HG02798 (cell line): ENCODE data around the gene TNK2.

Source experiments
- ATAC-seq: cut with Tn5 transposase; IDR thresholded peaks from one replicate; pipeline ENCODE4 v1.9.1; 2021; ENCODE audit warnings: mild to moderate bottlenecking; ENCODE audit not compliant: unreplicated experiment, poor library complexity

TNK2 gene

DNA sequence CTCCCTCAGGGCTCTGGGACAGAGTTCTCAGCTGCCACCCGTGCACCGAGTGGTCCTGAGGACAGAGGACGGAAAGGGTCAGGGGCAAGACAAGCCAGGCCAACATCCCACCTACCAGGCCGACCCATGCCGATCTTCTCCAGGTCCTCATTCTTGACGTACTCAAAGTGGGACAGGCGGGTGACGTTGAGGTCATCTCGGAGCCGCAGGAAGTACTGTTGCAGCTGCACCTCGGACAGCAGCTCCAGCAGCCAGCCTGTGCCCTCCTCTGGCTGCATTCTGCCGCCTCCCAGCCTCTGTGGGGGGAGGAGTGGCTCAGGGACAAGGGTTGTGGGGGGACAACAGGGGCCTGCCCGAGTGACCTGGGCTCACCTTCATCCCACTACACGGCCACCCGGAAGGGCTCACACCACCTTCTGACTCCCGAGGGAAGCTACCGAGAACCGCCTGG lies 20.0 kb downstream of the TNK2 start:
- ATAC-seq: no peak

DNA sequence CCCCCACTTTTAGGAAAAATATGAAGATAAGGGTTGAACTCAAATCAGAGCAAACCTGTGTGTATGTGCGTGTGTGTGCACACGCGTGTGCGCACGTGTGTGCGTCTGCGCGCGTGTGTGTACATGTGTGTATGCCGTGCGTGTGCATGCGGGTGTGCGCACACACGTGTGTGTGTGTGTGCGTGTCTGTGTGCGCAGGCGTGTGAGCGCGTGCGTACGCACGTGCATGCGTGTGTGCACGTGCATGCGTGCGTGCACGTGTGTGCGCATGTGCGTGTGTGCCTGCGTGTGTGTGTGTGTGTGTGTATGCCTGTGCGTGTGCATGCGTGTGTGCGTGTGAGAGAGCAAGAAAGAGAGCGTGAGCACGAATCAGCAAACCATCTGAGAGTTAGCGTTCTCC lies 20.7 kb downstream of the TNK2 start:
- no peak for ATAC-seq

DNA sequence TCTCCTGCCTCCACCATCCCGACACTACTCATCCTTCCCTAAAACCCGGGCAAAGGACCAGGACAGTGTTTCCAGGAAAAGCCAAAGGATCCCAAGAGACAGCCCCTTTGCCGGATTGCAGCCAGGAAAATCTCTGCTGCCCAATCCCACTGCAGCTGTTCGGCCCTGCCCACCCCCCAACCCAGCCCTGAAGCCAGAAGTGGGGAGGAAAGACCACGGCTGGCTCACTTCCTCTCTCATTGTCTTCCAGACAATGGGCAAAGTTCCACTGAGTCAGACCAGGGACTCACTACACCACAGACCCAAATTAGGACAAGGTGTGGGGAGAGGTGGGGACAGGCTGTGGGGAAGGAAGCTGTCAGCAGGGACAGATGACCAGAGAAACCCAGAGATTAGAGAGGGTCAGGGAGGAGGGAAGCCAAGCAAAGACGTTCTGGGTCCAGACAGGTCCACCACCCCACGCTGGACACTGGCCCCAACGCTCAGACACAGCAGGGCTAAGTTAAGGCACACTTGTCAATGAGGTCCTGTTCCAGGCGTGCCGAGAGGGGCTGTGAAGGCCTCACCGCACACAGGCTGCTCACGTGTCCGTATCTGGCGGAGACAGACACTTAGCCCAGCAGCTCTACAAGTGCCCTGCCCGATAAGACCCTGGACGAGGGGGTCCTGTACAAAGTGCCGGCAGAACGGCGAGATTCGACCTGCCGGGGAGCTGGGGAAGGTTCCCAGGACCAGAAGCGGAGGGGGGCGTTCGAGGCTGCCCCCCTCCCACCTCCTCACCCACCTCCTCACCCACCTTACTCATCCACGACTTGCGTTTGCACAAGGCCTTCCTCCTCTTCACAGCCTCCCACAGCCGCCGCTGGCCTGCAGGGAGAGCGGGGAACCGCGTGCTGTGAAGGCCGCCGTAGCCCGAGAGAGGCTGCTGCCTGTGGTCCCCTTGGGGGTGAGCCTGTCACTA lies 21.9 kb downstream of the TNK2 start:
- no peak for ATAC-seq

DNA sequence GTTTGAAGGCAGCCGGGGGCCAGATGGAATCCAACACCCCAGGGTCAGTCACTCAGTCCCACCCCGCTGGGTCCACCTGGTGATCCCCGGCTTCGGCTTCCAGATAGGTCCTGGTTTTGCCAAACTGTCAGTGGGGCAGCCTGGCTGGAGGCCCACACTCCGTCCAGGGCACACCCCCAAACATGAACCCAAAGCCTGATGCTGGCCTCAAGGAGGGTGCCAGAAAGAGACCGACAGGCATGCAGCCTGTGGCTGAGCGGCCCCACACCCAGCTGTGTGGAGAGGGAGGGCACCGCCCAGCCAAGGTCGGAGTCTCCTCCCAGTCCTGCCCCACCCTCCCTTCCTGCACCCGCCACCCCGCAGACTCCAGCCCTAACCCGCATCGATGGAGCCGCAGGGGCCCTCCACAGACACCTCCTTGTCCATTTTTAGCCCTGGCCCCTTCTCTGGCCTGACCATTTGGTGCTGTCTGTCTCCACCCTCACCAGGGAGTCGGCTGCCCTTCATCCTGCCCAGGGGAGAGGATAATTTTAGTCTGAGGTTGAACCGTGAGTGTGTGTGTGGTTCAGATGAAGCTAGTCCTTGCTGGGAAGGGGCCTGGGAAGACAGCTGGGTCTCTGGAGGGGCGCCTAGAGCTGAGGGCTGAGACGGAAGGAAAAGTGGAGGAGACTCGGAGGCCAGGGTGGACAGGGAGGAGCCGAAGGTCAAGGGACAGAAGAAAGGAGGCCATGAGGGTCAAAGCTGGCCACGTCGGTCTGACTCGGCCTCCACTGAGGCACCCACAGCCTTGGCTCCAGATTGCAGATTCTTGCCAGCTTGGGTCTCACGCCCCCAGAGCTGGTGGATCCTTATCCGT lies 23.1 kb downstream of the TNK2 start:
- no peak for ATAC-seq

DNA sequence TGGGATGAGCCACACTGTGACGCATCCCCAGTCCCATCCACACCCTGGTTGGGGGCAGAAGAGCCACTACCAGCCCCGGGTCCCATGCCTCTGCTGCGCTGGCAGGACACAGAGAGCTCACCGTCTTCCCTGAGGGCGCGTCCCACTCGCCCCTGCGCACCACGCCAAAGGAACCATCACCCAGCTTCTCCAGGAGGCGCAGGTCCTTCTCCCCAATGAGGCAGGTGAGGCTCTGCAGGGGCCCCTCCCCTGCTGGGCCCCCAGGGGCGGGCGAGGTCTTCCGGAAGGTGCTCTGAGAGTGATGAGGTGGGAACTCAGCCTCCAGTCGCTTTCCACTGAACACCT lies 23.7 kb downstream of the TNK2 start:
- ATAC-seq: no peak

DNA sequence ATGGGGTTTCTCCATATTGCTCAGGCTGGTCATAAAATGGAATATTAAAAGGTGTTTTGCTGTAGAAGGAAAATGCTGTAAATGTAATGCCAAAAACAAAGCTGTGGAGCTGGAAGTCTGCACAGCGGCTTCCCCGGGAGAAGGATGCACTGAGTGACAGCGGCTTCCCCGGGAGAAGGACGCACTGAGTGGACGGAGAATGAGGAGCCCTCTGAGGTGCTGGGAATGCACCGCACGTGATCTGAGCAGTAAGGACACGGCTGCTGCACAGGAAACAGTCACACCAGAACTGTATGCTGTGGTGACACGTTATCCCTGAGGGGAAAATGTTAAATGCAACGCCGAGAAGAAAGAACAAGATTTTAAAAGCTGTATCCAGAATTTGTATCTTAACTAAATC lies 24.6 kb downstream of the TNK2 start:
- ATAC-seq: no peak

DNA sequence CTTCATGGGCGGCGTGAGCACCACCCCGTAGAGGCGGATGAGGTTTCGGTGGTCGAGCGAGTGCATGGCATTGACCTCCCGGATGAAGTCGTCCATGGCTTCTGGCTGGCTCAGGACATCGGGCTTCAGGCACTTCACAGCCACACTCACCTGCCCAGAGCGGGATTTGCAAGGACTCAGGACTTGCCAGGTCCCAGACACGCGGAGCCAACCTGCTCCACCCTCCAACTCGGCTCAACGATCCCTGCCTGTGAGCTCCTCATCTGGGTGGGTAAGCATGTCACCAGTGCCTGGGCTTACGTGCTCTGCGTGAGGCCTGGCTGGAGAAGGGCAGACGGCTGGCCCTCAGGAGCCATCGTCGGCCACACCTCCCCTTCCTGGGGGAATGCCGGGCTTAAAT lies 25.2 kb downstream of the TNK2 start:
- no peak for ATAC-seq

DNA sequence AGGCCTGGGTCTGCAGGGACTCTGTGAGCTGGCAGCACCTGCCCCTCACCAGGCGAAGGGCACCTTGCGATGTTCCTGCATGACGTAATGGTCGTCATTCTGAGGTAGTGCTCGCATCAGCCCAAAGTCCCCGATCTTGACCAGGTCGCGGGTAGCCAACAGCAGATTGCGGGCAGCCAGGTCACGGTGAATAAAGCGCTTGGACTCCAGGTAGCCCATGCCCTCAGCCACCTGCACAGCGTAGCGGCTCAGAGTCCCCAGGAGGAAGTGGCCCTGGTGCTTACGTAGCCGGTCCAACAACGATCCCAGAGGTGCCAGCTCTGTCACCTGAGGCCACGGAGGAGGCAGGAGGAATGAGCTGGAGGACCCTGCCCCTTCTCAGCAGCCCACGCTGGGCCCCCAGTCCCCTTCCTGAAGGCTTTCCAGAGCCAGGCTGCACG lies 26.3 kb downstream of the TNK2 start:
- ATAC-seq: no peak

DNA sequence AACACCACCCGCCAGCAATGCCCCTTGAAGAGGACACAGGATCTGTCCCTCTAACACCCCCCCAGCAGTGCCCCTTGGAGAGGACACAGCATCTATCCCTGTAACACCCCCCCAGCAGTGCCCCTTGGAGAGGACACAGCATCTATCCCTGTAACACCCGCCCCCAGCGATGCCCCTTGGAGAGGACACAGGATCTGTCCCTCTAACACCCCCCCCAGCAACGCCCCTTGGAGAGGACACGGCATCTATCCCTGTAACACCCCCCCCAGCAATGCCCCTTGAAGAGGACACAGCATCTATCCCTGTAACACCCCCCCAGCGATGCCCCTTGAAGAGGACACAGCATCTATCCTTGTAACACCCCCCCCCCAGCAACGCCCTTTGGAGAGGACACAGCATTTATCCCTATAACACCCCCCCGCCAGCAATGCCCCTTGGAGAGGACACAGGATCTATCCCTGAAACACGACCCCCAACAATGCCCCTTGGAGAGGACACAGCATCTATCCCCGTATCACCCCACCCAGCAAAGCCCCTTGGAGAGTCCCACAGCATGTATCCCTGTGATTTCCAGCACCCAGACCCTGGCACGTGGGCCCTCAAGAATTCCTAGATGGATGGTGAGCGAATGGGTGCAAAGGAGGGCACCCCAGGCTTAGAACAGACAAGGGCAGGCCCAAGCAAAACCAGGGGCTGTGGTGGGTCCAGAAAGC lies 26.9 kb downstream of the TNK2 start:
- ATAC-seq: no peak

DNA sequence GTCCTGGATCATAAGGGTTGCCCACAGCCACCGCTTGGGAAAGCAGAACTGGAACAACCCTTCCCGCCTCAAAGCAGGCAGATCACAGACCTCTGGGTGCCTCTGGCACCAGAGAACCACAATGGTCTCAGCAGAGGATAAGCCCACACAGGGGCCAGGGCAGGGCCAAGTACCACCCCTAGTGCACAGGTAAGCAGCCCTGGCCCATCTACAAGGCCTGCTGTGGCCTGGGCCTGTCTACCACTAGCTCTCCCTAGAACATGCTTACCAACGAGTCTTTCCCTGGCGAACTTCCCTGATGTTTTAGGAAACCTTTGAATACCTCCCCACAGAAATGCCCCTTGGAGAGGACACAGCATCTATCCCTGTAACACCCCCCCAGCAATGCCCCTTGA lies 28.3 kb downstream of the TNK2 start:
- no peak for ATAC-seq

DNA sequence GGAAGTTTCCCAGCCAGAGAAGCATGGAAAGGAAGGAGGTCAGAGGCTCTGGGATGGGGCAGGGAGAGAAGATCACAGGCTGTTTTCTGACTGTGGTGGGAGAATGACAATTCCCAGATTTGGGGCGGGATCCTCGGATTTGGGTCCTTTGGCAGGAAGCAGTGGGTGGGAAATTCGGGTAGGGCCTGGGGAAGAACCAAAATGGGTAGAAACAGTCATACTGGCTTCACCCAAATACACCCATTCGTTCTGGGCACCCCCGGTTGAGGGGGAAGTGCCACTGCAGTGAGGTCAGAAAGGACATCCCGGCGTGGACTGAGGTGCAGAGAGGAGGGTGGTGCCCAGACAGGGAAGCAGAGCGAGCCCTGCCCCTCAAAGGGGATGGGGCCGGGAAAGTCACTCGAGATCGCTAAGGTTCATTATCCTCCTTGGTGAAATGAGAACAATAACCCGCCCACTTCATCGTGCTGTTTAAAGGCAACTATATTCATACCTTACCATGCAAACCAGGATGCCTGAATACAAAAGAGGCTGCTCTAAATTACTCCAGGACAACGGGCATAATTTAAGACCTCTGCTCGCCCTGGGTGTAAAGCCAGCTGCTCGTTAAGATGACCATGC lies 28.8 kb downstream of the TNK2 start:
- ATAC-seq: no peak

DNA sequence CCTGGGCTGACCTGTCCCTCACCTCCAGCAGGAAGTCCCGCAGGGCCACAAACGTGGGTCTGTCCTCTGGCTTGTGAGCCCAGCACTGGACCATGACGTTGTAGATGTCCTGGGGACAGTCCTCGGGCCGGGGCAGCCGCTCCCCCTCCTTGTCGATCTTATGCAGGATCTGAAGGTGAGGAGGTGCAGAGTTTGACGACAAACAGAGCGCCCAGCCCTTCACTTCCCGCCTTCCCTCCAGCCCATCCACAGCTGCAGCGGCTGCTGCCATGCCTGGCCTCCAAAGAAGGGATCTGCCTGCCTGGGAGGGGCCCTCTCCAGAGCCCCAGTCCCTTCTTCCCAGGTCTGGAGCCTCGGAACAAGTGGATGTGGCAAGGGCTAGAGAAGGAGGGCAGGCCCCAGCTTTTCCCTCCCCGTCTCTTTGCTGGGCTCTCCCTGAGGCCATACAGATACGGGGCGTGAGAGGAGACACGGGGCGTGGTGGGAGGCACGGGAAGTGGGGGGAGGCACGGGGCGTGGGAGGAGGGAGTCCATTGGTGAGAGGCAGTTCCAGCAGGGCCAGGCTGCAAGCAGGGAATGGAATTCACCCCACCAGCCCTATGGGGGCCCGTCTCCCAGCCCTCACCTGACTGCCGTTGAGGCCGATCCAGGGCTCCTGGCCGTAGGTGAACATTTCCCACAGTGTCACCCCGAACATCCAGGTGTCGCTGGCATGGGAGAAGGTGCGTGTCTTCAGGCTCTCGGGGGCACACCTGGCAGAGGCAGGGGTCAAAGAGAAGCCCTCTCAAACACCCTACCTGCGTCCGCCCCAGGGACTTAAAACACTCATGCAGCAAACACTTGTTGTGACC lies 29.7 kb downstream of the TNK2 start:
- ATAC-seq: no peak

DNA sequence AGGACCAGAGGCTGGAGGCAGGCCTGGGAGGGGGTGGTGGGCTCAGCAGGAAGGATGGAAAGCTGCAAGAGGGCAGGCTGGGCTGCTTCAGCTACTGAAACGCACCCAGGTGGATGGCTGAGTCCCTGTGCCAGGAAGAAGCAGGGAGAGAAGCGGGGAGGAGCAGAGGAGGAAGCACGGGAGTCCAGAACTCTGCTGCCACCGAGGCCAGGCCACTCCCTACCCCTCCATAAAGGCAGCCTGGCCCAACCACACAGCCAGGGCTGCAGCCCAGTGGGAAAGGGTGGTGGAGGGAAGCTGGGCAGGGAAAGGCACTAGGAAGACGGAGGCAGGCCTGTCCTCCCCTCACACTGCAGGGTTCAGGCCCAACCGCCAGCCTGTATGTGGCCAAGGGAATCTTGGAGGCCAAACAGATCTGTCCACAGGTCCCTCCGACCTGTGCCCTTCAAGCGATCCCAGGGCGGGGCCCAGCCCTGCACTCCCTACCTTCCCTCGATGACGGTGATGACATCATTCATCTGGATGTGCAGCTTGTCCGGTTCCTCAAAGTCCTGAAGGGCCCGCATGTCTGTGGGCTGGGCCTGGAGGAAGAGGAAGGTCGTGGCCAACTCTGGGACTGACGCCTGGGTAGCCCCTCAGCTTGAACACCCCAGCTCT lies 30.5 kb downstream of the TNK2 start:
- no peak for ATAC-seq

DNA sequence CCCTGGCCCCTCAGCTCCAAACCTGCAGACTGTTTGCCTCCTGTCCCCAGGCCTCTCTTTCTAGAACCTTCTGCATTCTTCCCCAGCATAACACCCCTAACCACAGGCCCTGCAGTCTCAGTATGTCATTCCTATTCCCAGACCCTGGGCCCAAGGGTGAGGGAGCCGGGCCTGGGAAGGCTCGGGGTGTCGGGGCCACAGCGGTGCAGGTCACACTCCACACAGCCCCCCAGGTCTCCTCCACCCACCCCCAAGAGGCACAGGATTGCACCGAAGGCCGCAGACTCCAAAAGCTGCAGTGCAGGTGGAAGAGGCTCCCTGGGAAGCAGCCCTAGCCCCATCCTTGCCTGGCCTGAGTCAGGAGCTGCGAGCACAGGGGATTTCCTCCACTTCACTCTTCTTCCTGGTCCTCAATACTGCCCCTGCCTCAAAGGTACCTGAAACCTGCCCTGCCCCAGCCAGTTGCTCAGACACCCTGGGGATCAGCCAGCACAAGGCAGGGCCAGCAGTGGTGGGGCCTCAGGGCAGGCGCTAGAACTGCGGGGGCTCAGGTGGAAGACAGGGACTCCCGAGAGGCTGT lies 31.1 kb downstream of the TNK2 start:
- ATAC-seq: no peak

DNA sequence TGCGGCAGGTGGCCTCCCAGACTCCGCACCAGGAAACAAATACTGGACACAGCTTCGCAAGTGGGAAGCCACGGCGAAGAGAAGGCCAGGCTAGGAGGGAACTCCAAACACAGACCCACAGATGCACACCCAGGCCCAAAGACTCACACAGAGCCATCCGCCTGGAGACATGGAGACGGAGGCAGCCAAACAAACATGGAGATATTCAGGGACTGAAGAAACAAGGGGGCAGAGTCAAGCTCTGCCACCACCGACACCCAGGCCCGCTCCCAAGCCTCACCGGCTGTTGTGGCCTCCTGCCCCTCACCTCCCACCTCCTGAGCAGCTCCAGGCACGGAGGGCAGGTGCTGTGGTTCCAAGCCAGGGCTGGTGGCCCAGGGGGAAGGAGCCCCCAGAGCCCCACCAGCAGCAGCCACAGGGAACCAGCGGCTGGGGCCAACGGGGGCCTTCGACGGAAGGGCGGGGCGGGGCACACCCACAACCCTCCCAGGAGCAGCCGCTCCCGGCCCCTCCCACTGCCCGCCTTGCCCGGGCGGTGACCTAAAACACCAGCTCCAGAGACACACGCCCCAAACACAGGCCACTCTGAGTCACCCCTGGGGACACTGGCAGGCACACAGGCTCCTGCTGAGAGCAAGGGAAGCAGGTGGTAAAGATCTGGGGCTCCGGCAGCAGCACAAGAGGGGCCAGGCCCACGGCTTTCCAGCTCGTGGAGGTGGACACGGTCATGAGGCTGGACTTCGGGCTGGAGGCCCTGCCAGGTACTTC lies 31.9 kb downstream of the TNK2 start:
- no peak for ATAC-seq

DNA sequence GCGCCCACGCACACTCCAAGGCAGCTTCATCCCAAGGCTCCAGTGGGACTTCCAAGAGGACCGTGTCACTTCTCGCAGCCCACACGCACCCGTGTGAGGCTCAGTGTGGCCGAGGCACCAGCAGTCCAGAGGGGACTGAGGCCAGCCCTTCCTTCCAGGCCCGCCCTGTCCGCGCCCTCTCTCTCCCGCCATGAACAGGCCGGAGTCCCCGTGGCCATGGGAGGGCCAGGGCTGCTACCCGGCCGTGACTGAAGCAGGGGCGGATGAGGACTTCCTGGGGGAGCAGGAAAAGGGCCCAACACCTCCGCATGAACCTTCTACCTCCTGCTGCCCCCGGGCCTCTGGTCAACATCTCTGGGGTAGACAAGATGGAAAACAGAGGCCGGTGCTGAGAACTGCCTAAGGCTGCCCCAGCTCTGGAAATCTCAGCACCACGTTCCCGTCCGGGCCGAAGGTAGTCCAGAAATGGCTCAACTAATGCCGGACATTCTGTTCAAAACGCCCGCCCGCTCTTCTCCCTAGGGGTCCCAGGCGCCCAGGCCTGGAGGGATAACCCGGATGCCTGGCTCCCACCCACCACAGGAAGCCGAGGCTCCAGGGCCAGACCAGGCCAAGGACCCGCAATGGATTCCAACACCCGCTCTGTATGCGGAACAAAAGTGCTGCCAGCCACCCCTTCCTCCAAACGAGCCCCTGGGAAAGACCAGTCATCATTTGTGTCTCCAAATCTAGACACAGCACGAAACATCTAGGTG lies 32.7 kb downstream of the TNK2 start:
- no peak for ATAC-seq

DNA sequence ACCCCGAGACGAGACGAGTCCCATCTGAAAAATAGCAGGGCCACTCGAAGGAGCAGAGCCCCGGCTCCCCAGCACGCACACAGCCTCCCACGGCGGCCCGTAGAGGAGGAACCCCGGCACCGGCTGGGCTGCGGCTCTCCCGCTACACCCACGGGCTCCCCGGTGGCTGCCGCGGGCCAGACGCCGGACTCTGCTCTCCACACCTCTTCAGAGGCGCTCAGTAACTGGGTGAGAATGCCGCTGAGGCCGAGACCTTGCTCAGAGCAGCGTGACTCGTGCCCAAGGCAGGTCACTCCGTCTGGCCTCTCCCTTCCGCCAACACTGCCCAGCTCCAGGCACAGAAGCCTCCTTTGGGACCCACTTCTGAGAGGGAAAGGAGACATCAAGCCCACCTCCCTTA lies 34.4 kb downstream of the TNK2 start:
- ATAC-seq: no peak
